Erythroblast (primary cell): Measurements from ENCODE around the gene TPX2.

ENCODE experiments used
- GATA1 ChIP-seq: IDR thresholded peaks from 2 replicates; pipeline ENCODE4 v1.6.1; 2011; ENCODE audit warnings: low read depth, mild to moderate bottlenecking, control low read depth, low read length, moderate library complexity
- POLR2A ChIP-seq: IDR thresholded peaks from 2 replicates; pipeline ENCODE4 v1.6.1; 2011; ENCODE audit warnings: mild to moderate bottlenecking, low read length

- TF ChIP-seq POLR2A (no peak), GATA1 (no peak)
Measured at GRCh38 chr20:31707258-31707615, 31.9 kb upstream of the TPX2 start.
